Upper lobe of right lung (tissue), 1 donor: ENCODE measurements around the gene GCLM. TPM values are rescaled to one million over a fixed set of nuclear protein-coding genes. Genes with fewer than 3 reads are reported as not detected.
A peak's percentile ranks its signal among the peaks of the same experiment; 100 is the strongest.
"Not testable (repeated sequence)": the region's sequence is repeated elsewhere in the genome, so short reads cannot be mapped to it uniquely, and the experiment has no call there.

ENCODE experiments used
- ATAC-seq: fragments of 200-7000 bp; cut with Tn5 transposase; one replicate; pipeline ENCODE4 v1.9.1; 2020; ENCODE audit warnings: mild to moderate bottlenecking, moderate library complexity
- DNase-seq: peaks from one replicate; pipeline ENCODE4 v3.0.0-alpha.2; 2020
- H3K27ac ChIP-seq: fragments of 200-600 bp; one replicate; pipeline ENCODE4 v1.8.0; 2022
- H3K27me3 ChIP-seq: fragments of 200-600 bp; one replicate; pipeline ENCODE4 v1.8.0; 2022; ENCODE audit warnings: mild to moderate bottlenecking
- H3K36me3 ChIP-seq: fragments of 200-600 bp; one replicate; pipeline ENCODE4 v1.8.0; 2022
- H3K4me1 ChIP-seq: fragments of 200-600 bp; one replicate; pipeline ENCODE4 v1.8.0; 2022
- H3K4me3 ChIP-seq: fragments of 200-600 bp; one replicate; pipeline ENCODE4 v1.8.0; 2022; ENCODE audit warnings: mild to moderate bottlenecking
- H3K9me3 ChIP-seq: fragments of 200-600 bp; one replicate; pipeline ENCODE4 v1.8.0; 2022
- intact Hi-C: fragments of 100-400 bp; cut with DNase I; formaldehyde crosslinking; loops from one replicate; pipeline ENCODE4 v1.11.0; 2022
- total RNA-seq: library from RNA; stranded (reverse); fragmentation: NEBNext Ultra II Directional; extraction: Animal tissue kit (Norgen Biotek cat#: 25700); gene quantifications from one replicate; pipeline ENCODE4 v1.2.1, GENCODE V29; 2021
- TF ChIP-seq, protein P1 (sequence below): fragments of 200-600 bp; IDR thresholded peaks from one replicate; pipeline ENCODE4 v1.8.0; 2022; ENCODE audit warnings: antibody characterized with exemption
- donor health status: DM: no; HTN: yes; CAD: no; lungs with severe emphysema.

Gene GCLM
- total RNA-seq, 1 donor from 2014 or later, result 24.5 TPM

DNA sequence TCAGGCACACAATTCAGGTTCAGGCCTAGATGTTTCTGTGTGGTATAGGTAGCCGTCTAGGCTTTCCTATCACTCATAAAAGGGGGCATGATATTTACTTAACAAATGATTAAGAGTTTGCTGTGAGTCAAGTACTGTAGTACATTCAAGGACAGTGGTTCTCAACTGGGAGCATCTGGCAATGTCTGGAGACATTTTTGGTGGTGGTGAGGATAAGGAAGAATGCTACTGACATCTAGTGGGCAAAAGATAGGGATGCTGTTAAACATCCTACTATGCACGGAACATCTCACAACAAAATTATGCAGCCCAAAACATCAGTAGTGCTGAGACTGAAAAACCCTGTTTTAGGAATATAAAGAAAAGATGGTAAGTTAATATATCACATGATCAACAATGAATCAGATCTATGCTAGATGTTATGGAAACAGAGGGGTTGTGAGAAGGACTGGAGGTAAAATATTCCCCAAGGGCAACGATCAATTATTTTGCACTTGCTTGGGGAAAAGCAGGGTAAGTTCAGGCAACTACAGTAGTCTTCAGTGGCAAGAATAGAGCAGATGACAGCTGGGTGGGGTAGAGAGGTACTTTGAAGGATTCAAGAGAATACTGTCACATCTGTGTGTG lies 35.1 kb downstream of the GCLM start:
- Histone ChIP-seq H3K9me3 (no peaks in the 10 kb centered on the region), H3K27me3 (no peaks in the 10 kb centered on the region), H3K4me3 (no peak overlapping the region), H3K36me3 (peaks cover 85% of the 10 kb centered on the region), H3K4me1 (peaks cover 22% of the 10 kb centered on the region), H3K27ac (no peak overlapping the region)
- DNase-seq (no peak), ATAC-seq (no peak)
- intact Hi-C loops, result no loop called here
- TF ChIP-seq, protein P1, sequence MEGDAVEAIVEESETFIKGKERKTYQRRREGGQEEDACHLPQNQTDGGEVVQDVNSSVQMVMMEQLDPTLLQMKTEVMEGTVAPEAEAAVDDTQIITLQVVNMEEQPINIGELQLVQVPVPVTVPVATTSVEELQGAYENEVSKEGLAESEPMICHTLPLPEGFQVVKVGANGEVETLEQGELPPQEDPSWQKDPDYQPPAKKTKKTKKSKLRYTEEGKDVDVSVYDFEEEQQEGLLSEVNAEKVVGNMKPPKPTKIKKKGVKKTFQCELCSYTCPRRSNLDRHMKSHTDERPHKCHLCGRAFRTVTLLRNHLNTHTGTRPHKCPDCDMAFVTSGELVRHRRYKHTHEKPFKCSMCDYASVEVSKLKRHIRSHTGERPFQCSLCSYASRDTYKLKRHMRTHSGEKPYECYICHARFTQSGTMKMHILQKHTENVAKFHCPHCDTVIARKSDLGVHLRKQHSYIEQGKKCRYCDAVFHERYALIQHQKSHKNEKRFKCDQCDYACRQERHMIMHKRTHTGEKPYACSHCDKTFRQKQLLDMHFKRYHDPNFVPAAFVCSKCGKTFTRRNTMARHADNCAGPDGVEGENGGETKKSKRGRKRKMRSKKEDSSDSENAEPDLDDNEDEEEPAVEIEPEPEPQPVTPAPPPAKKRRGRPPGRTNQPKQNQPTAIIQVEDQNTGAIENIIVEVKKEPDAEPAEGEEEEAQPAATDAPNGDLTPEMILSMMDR, result peak; percentile 29

DNA sequence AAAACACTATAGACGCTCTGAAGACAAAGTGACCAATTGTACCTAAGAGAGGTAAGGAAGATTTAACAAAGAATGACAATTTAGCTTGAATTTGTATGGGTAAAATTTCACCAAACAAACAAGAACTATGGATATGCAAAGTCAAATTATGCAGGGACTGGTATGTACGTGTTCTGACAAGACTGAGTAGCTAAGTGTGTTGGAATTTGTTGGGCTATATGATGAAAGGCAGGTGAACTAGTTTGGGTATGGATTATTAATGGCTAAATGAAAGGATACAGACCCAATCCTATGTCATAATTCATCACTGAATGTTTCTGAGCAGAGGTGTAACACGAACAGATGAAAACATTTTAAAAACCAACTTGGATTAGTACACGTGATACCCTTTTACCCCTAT lies 37.9 kb downstream of the GCLM start:
- Histone ChIP-seq H3K4me1 (peaks cover 5% of the 10 kb centered on the region), H3K9me3 (no peaks in the 10 kb centered on the region), H3K36me3 (peaks cover 88% of the 10 kb centered on the region), H3K27ac (no peak overlapping the region), H3K27me3 (no peaks in the 10 kb centered on the region), H3K4me3 (no peak overlapping the region)
- TF ChIP-seq, protein P1, result no peak
- intact Hi-C loops, result no loop called here
- no peak for DNase-seq
- no peak for ATAC-seq

DNA sequence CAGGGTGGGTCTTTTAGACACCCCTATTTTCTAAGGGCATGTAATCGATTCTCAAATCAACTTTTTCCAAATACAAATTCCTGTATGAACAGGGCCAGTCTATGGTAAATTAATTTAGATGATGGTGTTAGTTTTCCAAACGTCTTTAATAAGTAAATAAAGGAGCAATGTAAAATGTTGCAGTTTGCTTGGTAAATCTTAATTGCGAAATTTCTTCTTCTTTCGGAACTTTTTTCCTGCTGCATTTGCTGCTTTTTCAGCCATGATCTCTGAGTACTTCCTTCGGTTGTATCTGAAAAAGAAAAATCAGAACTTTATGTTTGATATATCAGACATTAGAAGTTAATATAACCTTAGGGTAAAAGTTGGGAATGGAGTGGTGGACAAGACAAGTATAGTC lies 39.6 kb downstream of the GCLM start:
- intact Hi-C loops, result no loop called here
- H3K36me3 ChIP-seq, result peaks cover 71% of the 10 kb centered on the region
- TF ChIP-seq, protein P1, result no peak

DNA sequence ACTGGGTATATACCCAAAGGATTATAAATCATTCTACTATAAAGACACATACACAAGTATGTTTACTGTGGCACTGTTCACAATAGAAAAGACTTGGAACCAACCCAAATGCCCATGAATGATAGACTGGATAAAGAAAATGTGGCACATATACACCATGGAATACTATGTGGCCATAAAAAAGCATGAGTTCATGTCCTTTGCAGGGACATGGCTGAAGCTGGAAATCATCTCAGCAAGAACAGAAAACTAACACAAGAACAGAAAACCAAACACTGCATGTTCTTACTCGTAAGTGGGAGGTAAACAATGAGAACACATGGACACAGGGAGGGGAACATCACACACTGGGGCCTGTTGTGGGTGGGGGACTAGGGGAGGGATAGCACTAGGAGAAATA lies 40.7 kb downstream of the GCLM start:
- DNase-seq, H3K27me3 ChIP-seq, ATAC-seq, intact Hi-C loops, H3K4me1 ChIP-seq, H3K27ac ChIP-seq, H3K9me3 ChIP-seq, H3K4me3 ChIP-seq: not testable (repeated sequence)
- peaks cover 59% of the 10 kb centered on the region for H3K36me3 ChIP-seq

More for the DNA sequence above, 39.6 kb downstream of the GCLM start:
- ATAC-seq (no peak), DNase-seq (no peak)
- Histone ChIP-seq H3K9me3 (no peaks in the 10 kb centered on the region), H3K27ac (no peak overlapping the region), H3K27me3 (no peaks in the 10 kb centered on the region), H3K4me3 (no peak overlapping the region), H3K4me1 (no peaks in the 10 kb centered on the region)

DNA sequence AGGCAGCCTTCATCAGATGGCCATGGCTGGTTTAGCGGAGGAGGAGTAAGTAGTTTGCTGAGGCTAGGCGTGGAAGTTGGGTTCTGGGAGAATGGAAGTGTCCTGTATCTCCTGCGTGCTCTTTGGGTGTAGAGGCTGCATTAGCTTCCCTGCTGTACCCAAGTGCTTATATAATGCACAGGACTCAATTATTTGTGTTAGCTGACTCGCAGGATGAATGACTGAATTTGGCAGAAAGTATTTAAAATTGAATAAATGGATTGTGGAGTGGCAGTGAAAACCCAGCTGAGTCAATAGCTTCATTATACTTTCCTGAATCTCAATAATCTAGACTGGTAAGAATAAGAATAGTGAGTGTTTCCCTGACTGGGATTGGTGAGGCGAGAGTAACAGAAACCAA lies 44.0 kb downstream of the GCLM start:
- H3K27me3 ChIP-seq, result no peaks in the 10 kb centered on the region
- ATAC-seq (no peak), DNase-seq (no peak)
- no peak overlapping the region for H3K27ac ChIP-seq
- H3K4me1 ChIP-seq, result no peaks in the 10 kb centered on the region
- peaks cover 27% of the 10 kb centered on the region for H3K36me3 ChIP-seq
- intact Hi-C loops, result no loop called here
- TF ChIP-seq, protein P1, result no peak
- H3K4me3 ChIP-seq, result no peak overlapping the region
- no peaks in the 10 kb centered on the region for H3K9me3 ChIP-seq

DNA sequence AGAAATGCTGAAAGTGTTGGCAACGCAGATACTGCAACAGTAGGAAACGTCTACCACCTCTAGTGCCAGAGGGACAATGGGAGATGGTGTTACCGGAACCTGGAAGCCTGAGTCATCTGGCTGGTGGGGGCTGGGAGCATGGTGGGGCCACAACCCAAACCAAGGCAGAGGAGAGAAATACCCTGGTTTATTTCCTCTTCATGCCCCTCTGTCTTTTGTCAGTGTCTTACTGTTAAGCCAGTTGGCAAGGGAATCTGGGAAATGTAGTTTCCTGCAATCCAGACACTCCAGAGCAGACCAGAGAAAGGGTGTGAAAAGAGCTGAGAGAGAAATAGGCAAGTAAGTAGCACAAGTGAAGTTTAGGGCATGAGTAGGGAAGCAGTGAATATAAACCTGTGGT lies 45.1 kb downstream of the GCLM start:
- Histone ChIP-seq H3K9me3 (no peaks in the 10 kb centered on the region), H3K36me3 (peaks cover 16% of the 10 kb centered on the region), H3K4me3 (no peak overlapping the region), H3K27ac (no peak overlapping the region), H3K4me1 (no peaks in the 10 kb centered on the region), H3K27me3 (no peaks in the 10 kb centered on the region)
- DNase-seq (no peak), ATAC-seq (no peak)
- intact Hi-C loops, result no loop called here
- TF ChIP-seq, protein P1, result no peak

DNA sequence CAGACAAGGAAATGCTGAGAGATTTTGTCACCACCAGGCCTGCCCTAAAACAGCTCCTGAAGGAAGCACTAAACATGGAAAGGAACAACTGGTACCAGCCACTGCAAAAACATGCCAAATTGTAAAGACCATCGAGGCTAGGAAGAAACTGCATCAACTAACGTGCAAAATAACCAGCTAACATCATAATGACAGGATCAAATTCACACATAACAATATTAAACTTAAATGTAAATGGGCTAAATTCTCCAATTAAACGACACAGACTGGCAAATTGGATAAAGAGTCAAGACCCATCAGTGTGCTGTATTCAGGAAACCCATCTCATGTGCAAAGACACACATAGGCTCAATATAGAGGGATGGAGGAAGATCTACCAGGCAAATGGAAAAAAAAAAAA lies 51.6 kb downstream of the GCLM start:
- H3K27me3 ChIP-seq, intact Hi-C loops, H3K27ac ChIP-seq, H3K4me1 ChIP-seq, ATAC-seq, H3K9me3 ChIP-seq, H3K4me3 ChIP-seq, DNase-seq, H3K36me3 ChIP-seq: not testable (repeated sequence)

DNA sequence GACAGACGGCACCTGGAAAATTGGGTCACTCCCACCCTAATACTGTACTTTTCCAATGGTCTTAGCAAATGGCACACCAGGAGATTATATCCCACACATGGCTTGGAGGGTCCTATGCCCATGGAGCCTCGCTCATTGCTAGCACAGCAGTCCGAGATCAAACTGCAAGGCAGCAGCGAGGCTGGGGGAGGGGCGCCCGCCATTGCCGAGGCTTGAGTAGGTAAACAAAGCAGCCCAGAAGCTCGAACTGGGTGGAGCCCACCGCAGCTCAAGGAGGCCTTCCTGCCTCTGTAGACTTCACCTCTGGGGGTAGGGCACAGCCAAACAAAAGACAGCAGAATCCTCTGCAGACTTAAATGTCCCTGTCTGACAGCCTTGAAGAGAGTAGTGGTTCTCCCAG lies 53.2 kb downstream of the GCLM start:
- DNase-seq, H3K36me3 ChIP-seq, H3K27ac ChIP-seq, H3K27me3 ChIP-seq, H3K4me3 ChIP-seq, H3K9me3 ChIP-seq, intact Hi-C loops, ATAC-seq, H3K4me1 ChIP-seq: not testable (repeated sequence)
